B cell (primary cell): ENCODE data around the gene ABCD1. TPM values are rescaled to one million over a fixed set of nuclear protein-coding genes. Genes with fewer than 3 reads are reported as not detected.

Experiments used
- ATAC-seq: fragments of 200-7000 bp; cut with Tn5 transposase; one replicate; pipeline ENCODE4 v1.10.0; 2021; ENCODE audit warnings: low read depth, mild to moderate bottlenecking, moderate number of reproducible peaks, moderate library complexity
- CTCF ChIA-PET: fragments of 350-600 bp; sonication (Branson Sonifier 250); formaldehyde crosslinking; loops from one replicate; lab custom pipeline; 2021; ENCODE audit warnings: antibody characterized with exemption, inconsistent platforms; lab: Charles Lee
- POLR2A ChIA-PET: fragments of 350-600 bp; sonication (Branson Sonifier 250); formaldehyde crosslinking; loops from one replicate; lab custom pipeline; 2021; ENCODE audit warnings: antibody characterized with exemption; lab: Charles Lee
- DNase-seq: peaks from one replicate; pipeline ENCODE4 v3.0.0; 2013
- H2AFZ ChIP-seq: 2 replicates; pipeline ENCODE4 v1.6.1; 2012; ENCODE audit warnings: mild to moderate bottlenecking, low read depth, low read length; ENCODE audit not compliant: insufficient read depth, poor library complexity, severe bottlenecking
- H3K27ac ChIP-seq, 2 donors: 1 replicate in 1 of 2; 2 replicates in 1 of 2; pipeline ENCODE4 v1.5.1; 2012 to 2013; ENCODE audit warnings: low read length in 2 of 2, mild to moderate bottlenecking in 2 of 2, moderate library complexity in 1 of 2
- H3K27me3 ChIP-seq, 4 experiments: fragments of 200-600 bp in 1 of 4; sonication (generic) in 1 of 4; replicated peaks in 1 of 4; 1 replicate in 2 of 4; 2 replicates in 2 of 4; pipeline versions ENCODE4 v1.6.1 to v1.7.0; 2013 to 2016; ENCODE audit warnings: low read length in 3 of 4, mild to moderate bottlenecking in 2 of 4, mixed read lengths in 1 of 4, moderate library complexity in 1 of 4; ENCODE audit not compliant: insufficient read depth in 4 of 4, control insufficient read depth in 3 of 4; ENCODE audit errors: control extremely low read depth in 1 of 4
- H3K36me3 ChIP-seq, 2 experiments: replicated peaks in 1 of 2; 1 replicate in 1 of 2; 2 replicates in 1 of 2; pipeline versions ENCODE4 v1.6.1 to v1.7.1; 2013; ENCODE audit warnings: low read length in 1 of 2; ENCODE audit not compliant: insufficient read depth in 2 of 2, control insufficient read depth in 1 of 2; ENCODE audit errors: control extremely low read depth in 1 of 2, extremely low read depth in 1 of 2
- H3K4me1 ChIP-seq, 2 donors: fragments of 200-600 bp in 1 of 2; sonication (generic) in 1 of 2; 1 replicate in 1 of 2; 2 replicates in 1 of 2; pipeline versions ENCODE4 v1.5.1 to v1.6.1; 2013 to 2017; ENCODE audit warnings: low read length in 2 of 2; ENCODE audit not compliant: control insufficient read depth in 2 of 2, insufficient read depth in 2 of 2
- H3K4me2 ChIP-seq: replicated peaks from 2 replicates; pipeline ENCODE3; 2012; ENCODE audit warnings: mild to moderate bottlenecking, low read depth, low read length; ENCODE audit not compliant: poor library complexity, severe bottlenecking
- H3K4me3 ChIP-seq, 5 experiments: fragments of 200-600 bp in 1 of 5; sonication (generic) in 1 of 5; 1 replicate in 3 of 5; 2 replicates in 2 of 5; pipeline versions ENCODE4 v1.5.1 to v1.7.0; 2011 to 2016; ENCODE audit warnings: low read length in 4 of 5, mild to moderate bottlenecking in 4 of 5, low read depth in 2 of 5, control low read depth in 1 of 5, moderate library complexity in 1 of 5; ENCODE audit not compliant: insufficient read depth in 1 of 5; ENCODE audit errors: control extremely low read depth in 1 of 5, extremely low read depth in 1 of 5
- H3K79me2 ChIP-seq: fragments of 200-600 bp; sonication (generic); one replicate; pipeline ENCODE4 v1.6.0; 2016; ENCODE audit warnings: low read length; ENCODE audit not compliant: control insufficient read depth, insufficient read depth
- H3K9ac ChIP-seq: fragments of 200-600 bp; sonication (generic); 2 replicates; pipeline ENCODE4 v1.6.1; 2017; ENCODE audit warnings: mild to moderate bottlenecking, low read length, moderate library complexity
- H3K9me3 ChIP-seq, 3 donors: one replicate each; pipeline versions ENCODE4 v1.6.1 to v1.7.1; 2013; ENCODE audit warnings: low read length in 2 of 3; ENCODE audit not compliant: control insufficient read depth in 2 of 3, insufficient read depth in 1 of 3; ENCODE audit errors: control extremely low read depth in 1 of 3
- H4K20me1 ChIP-seq: 2 replicates; pipeline ENCODE4 v1.6.0; 2012; ENCODE audit warnings: mild to moderate bottlenecking, low read length; ENCODE audit not compliant: insufficient read depth, control insufficient read depth, poor library complexity, severe bottlenecking
- H3K27ac Mint-ChIP-seq: one replicate; pipeline ENCODE4 v1.8.0; 2021; ENCODE audit warnings: mixed read lengths
- H3K27me3 Mint-ChIP-seq: one replicate; pipeline ENCODE4 v1.8.0; 2021; ENCODE audit warnings: mixed read lengths
- H3K4me1 Mint-ChIP-seq: one replicate; pipeline ENCODE4 v1.8.0; 2021; ENCODE audit warnings: mixed read lengths
- H3K4me3 Mint-ChIP-seq: one replicate; pipeline ENCODE4 v1.8.0; 2021; ENCODE audit warnings: mixed read lengths
- H3K9me3 Mint-ChIP-seq: one replicate; pipeline ENCODE4 v1.8.0; 2022; ENCODE audit warnings: mixed read lengths; ENCODE audit not compliant: insufficient read depth
- EZH2 ChIP-seq: IDR thresholded peaks from 2 replicates; pipeline ENCODE4 v1.6.1; 2012; ENCODE audit warnings: borderline replicate concordance, low read depth, mild to moderate bottlenecking, moderate library complexity, low read length; ENCODE audit not compliant: insufficient read depth, poor library complexity, severe bottlenecking
- WGBS: methylation state at CpG from one replicate; pipeline ENCODE4 v1.1.5; 2013; ENCODE audit warnings: missing lambda C conversion rate; ENCODE audit not compliant: insufficient coverage; 5-methylcytosine and 5-hydroxymethylcytosine counted together
- intact Hi-C: fragments of 100-400 bp; cut with micrococcal nuclease; formaldehyde crosslinking; loops from one replicate; pipeline ENCODE4 v1.10.0; 2022
- polyA plus RNA-seq: library from polyadenylated mRNA; depleted of rRNA; stranded (reverse); fragments of >200 nt; gene quantifications from 2 replicates; pipeline ENCODE4 v1.2.3, GENCODE V29; 2012
- total RNA-seq, 2 donors: library from RNA; stranded (reverse); fragments of 120-200 nt in 1 of 2; gene quantifications; 1 replicate in 1 of 2; 2 replicates in 1 of 2; pipeline versions ENCODE4 v1.2.3 to v1.2.4, GENCODE V29; 2013 to 2022
- TF ChIP-seq, protein P1 (sequence below): fragments of 200-600 bp; IDR thresholded peaks from one replicate; pipeline ENCODE4 v1.8.0; 2022; ENCODE audit warnings: antibody characterized with exemption, mild to moderate bottlenecking

ABCD1 gene
- total and polyA plus RNA-seq, 2 donors (not counting 1 experiment from before 2014, with no cell fraction given): 9.7 to 12.2 TPM

- H3K4me1 Mint-ChIP-seq: peaks cover 1% of the 10 kb centered on the region
- H2AFZ ChIP-seq: no peak overlapping the region
- no peaks in the 10 kb centered on the region for H3K9me3 ChIP-seq
- H3K27ac ChIP-seq: no peak overlapping the region
- POLR2A ChIA-PET: no interaction called here
- no peak overlapping the region for H3K27ac Mint-ChIP-seq
- H3K9me3 Mint-ChIP-seq: no peaks in the 10 kb centered on the region
- CTCF ChIA-PET: no interaction called here
- H3K27me3 ChIP-seq: peaks cover 0 to 2% (median 0%) of the 10 kb centered on the region in 4 experiments
- TF ChIP-seq, protein P1, sequence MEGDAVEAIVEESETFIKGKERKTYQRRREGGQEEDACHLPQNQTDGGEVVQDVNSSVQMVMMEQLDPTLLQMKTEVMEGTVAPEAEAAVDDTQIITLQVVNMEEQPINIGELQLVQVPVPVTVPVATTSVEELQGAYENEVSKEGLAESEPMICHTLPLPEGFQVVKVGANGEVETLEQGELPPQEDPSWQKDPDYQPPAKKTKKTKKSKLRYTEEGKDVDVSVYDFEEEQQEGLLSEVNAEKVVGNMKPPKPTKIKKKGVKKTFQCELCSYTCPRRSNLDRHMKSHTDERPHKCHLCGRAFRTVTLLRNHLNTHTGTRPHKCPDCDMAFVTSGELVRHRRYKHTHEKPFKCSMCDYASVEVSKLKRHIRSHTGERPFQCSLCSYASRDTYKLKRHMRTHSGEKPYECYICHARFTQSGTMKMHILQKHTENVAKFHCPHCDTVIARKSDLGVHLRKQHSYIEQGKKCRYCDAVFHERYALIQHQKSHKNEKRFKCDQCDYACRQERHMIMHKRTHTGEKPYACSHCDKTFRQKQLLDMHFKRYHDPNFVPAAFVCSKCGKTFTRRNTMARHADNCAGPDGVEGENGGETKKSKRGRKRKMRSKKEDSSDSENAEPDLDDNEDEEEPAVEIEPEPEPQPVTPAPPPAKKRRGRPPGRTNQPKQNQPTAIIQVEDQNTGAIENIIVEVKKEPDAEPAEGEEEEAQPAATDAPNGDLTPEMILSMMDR: no peak
- TF ChIP-seq EZH2: no peak
- no peak for ATAC-seq
- H3K27me3 Mint-ChIP-seq: no peaks in the 10 kb centered on the region
- H3K79me2 ChIP-seq: no peaks in the 10 kb centered on the region
- DNase-seq: no peak
- no peaks in the 10 kb centered on the region for H4K20me1 ChIP-seq
- WGBS: 81% methylated on average over 13 of the region's 21 CpGs
- H3K36me3 ChIP-seq: no peaks in the 10 kb centered on the region
- intact Hi-C loops: no loop called here
- H3K4me1 ChIP-seq: peaks cover 0 to 4% of the 10 kb centered on the region in 2 donors
- H3K4me2 ChIP-seq: no peak overlapping the region
- H3K4me3 Mint-ChIP-seq: no peak overlapping the region
- H3K9ac ChIP-seq: no peak overlapping the region
- H3K4me3 ChIP-seq: no peak overlapping the region
These were observed 47.9 kb downstream of the ABCD1 start for GRCh38 chrX:153772316-153773217.

- ChIA-PET POLR2A (no interaction called here), CTCF (no interaction called here)
- Histone ChIP-seq H3K27me3 (peaks cover 0 to 2% (median 0%) of the 10 kb centered on the region in 4 experiments), H3K36me3 (no peaks in the 10 kb centered on the region), H3K9ac (no peak overlapping the region), H3K27ac (no peak overlapping the region), H3K4me3 (no peak overlapping the region), H3K9me3 (no peaks in the 10 kb centered on the region), H3K4me2 (no peak overlapping the region), H3K79me2 (no peaks in the 10 kb centered on the region), H3K4me1 (peaks cover 0 to under 1% of the 10 kb centered on the region in 2 donors), H2AFZ (no peak overlapping the region), H4K20me1 (no peaks in the 10 kb centered on the region)
- no peaks in the 10 kb centered on the region for H3K9me3 Mint-ChIP-seq
- ATAC-seq (no peak), DNase-seq (no peak)
- no peak for TF ChIP-seq EZH2
- TF ChIP-seq, protein P1: no peak
- no peaks in the 10 kb centered on the region for H3K27me3 Mint-ChIP-seq
- WGBS: 96% methylated on average over 22 of the region's 23 CpGs
- H3K4me3 Mint-ChIP-seq: no peak overlapping the region
- no peak overlapping the region for H3K27ac Mint-ChIP-seq
- no peaks in the 10 kb centered on the region for H3K4me1 Mint-ChIP-seq
- intact Hi-C loops: no loop called here
These were observed 48.6 kb downstream of the ABCD1 start for GRCh38 chrX:153773218-153773611.
